GM21526 (cell line): Measurements from ENCODE around the gene PFDN4.
"Not testable (repeated sequence)": the region's sequence is repeated elsewhere in the genome, so short reads cannot be mapped to it uniquely, and the experiment has no call there.

Experiments
- ATAC-seq: cut with Tn5 transposase; IDR thresholded peaks from one replicate; pipeline ENCODE4 v1.9.1; 2021; ENCODE audit warnings: moderate library complexity; ENCODE audit not compliant: unreplicated experiment, low FRiP score

The PFDN4 gene

GRCh38 chr20:54221996-54222890 is 14.4 kb downstream of the PFDN4 start:
- ATAC-seq = no peak

- ATAC-seq = no peak
Measured at GRCh38 chr20:54223285-54223684, 15.4 kb downstream of the PFDN4 start.

- ATAC-seq = no peak
Measured at GRCh38 chr20:54223751-54224150, 15.9 kb downstream of the PFDN4 start.

GRCh38 chr20:54224642-54225041 is 16.8 kb downstream of the PFDN4 start:
- ATAC-seq = not testable (repeated sequence)

GRCh38 chr20:54227241-54227640 is 19.4 kb downstream of the PFDN4 start:
- peak; percentile 85 for ATAC-seq

GRCh38 chr20:54227751-54228150 is 19.9 kb downstream of the PFDN4 start:
- ATAC-seq = no peak

GRCh38 chr20:54228841-54229240 is 21.0 kb downstream of the PFDN4 start:
- ATAC-seq = no peak

- no peak for ATAC-seq
Measured at GRCh38 chr20:54229566-54230160, 21.8 kb downstream of the PFDN4 start.

- no peak for ATAC-seq
Measured at GRCh38 chr20:54231036-54231435, 23.1 kb downstream of the PFDN4 start.

- ATAC-seq = no peak
Measured at GRCh38 chr20:54234991-54235390, 27.1 kb downstream of the PFDN4 start.

- no peak for ATAC-seq
Measured at GRCh38 chr20:54237116-54237943, 29.4 kb downstream of the PFDN4 start.

GRCh38 chr20:54244113-54244512 is 36.2 kb downstream of the PFDN4 start:
- ATAC-seq = no peak

GRCh38 chr20:54248705-54249104 is 40.8 kb downstream of the PFDN4 start:
- not testable (repeated sequence) for ATAC-seq

GRCh38 chr20:54250691-54251090 is 42.8 kb downstream of the PFDN4 start:
- ATAC-seq = no peak

- no peak for ATAC-seq
Measured at GRCh38 chr20:54251096-54251495, 43.2 kb downstream of the PFDN4 start.

GRCh38 chr20:54254596-54254995 is 46.7 kb downstream of the PFDN4 start:
- no peak for ATAC-seq

GRCh38 chr20:54255157-54255556 is 47.3 kb downstream of the PFDN4 start:
- no peak for ATAC-seq

- ATAC-seq = no peak
Measured at GRCh38 chr20:54256202-54256601, 48.3 kb downstream of the PFDN4 start.

GRCh38 chr20:54257071-54257816 is 49.4 kb downstream of the PFDN4 start:
- ATAC-seq = no peak

GRCh38 chr20:54260116-54260515 is 52.2 kb downstream of the PFDN4 start:
- ATAC-seq = no peak
